Breast epithelium (tissue), 4 donors: Measurements from ENCODE around the gene DMRTA2. TPM values are rescaled to one million over a fixed set of nuclear protein-coding genes. Genes with fewer than 3 reads are reported as not detected.

Experiments
- DNase-seq, 2 donors: peaks; one replicate each; pipeline ENCODE4 v3.0.0-alpha.2; 2019; ENCODE audit warnings: low spot score in 2 of 2
- H3K27ac ChIP-seq, 2 donors: fragments of 200-600 bp; sonication (generic) in 1 of 2; one replicate each; pipeline ENCODE4 v1.5.1; 2016 to 2019; ENCODE audit warnings: mild to moderate bottlenecking in 1 of 2
- H3K27me3 ChIP-seq, 2 donors: fragments of 200-600 bp; sonication (generic) in 1 of 2; one replicate each; pipeline versions ENCODE4 v1.5.1 to v1.6.0; 2017 to 2019; ENCODE audit warnings: control low read depth in 1 of 2, mild to moderate bottlenecking in 1 of 2
- H3K36me3 ChIP-seq: fragments of 200-600 bp; one replicate; pipeline ENCODE4 v1.5.1; 2019
- H3K4me1 ChIP-seq, 2 donors: fragments of 200-600 bp; sonication (generic); one replicate each; pipeline ENCODE4 v1.5.1; 2016 to 2019; ENCODE audit warnings: control low read depth in 1 of 2
- H3K4me3 ChIP-seq, 3 donors: fragments of 200-600 bp; sonication (generic); 1 replicate in 2 of 3; 2 replicates in 1 of 3; pipeline ENCODE4 v1.5.1; 2016 to 2019; ENCODE audit warnings: mild to moderate bottlenecking in 3 of 3, moderate library complexity in 2 of 3
- H3K9me3 ChIP-seq, 2 donors: fragments of 200-600 bp; sonication (generic) in 1 of 2; one replicate each; pipeline ENCODE4 v1.5.1; 2016 to 2019; ENCODE audit warnings: control low read depth in 1 of 2
- CTCF ChIP-seq, 3 donors: fragments of 450-650 bp; IDR thresholded peaks; one replicate each; pipeline ENCODE4 v1.5.1; 2016 to 2017; ENCODE audit warnings: antibody characterized with exemption in 3 of 3, mild to moderate bottlenecking in 3 of 3, moderate library complexity in 3 of 3
- POLR2A ChIP-seq: fragments of 450-650 bp; IDR thresholded peaks from one replicate; pipeline ENCODE4 v1.6.1; 2016; ENCODE audit warnings: antibody characterized with exemption, mild to moderate bottlenecking, moderate library complexity
- POLR2AphosphoS5 ChIP-seq, 3 donors: sonication (generic); formaldehyde crosslinking; IDR thresholded peaks; one replicate each; pipeline ENCODE4 v1.6.1; 2017; ENCODE audit warnings: antibody characterized with exemption in 3 of 3
- intact Hi-C: fragments of 100-400 bp; cut with DNase I; formaldehyde crosslinking; loops from one replicate; pipeline ENCODE4 v1.15.1; 2023; ENCODE audit warnings: low total_unique reads
- total RNA-seq, 3 donors: library from RNA; depleted of rRNA; stranded (reverse); fragments of >200 nt; gene quantifications; one replicate each; pipeline ENCODE4 v1.1.0, GENCODE V29; 2016

DMRTA2 gene
- total RNA-seq, 3 donors from 2014 or later: 0.16 TPM; not detected in 2

- no peak for DNase-seq
- Histone ChIP-seq H3K4me1 (no peaks in the 10 kb centered on the region), H3K27ac (no peak overlapping the region), H3K36me3 (no peaks in the 10 kb centered on the region), H3K4me3 (no peak overlapping the region), H3K9me3 (no peaks in the 10 kb centered on the region), H3K27me3 (peaks cover 11 to 76% of the 10 kb centered on the region in 2 donors)
- TF ChIP-seq CTCF (IDR thresholded peaks at IDR 0.05) (no peak), POLR2A (no peak), POLR2AphosphoS5 (IDR thresholded peaks at IDR 0.05) (no peak)
- intact Hi-C loops: no loop called here
These were observed 7.8 kb downstream of the DMRTA2 start for GRCh38 chr1:50415235-50416149.

GRCh38 chr1:50414853-50415234, 8.4 kb downstream of the DMRTA2 start:
- intact Hi-C loops: no loop called here
- Histone ChIP-seq H3K4me3 (no peak overlapping the region), H3K9me3 (no peaks in the 10 kb centered on the region), H3K27me3 (peaks cover 11 to 69% of the 10 kb centered on the region in 2 donors), H3K36me3 (no peaks in the 10 kb centered on the region), H3K27ac (no peak overlapping the region), H3K4me1 (no peaks in the 10 kb centered on the region)
- no peak for DNase-seq
- TF ChIP-seq CTCF (IDR thresholded peaks at IDR 0.05): no peak
- TF ChIP-seq POLR2AphosphoS5 (IDR thresholded peaks at IDR 0.05): no peak
- TF ChIP-seq POLR2A: no peak

- H3K4me3 ChIP-seq: no peak overlapping the region
- no peaks in the 10 kb centered on the region for H3K36me3 ChIP-seq
- H3K4me1 ChIP-seq: no peaks in the 10 kb centered on the region
- intact Hi-C loops: no loop called here
- no peak overlapping the region for H3K27ac ChIP-seq
- peaks cover 7 to 52% of the 10 kb centered on the region in 2 donors for H3K27me3 ChIP-seq
- TF ChIP-seq POLR2A (no peak), CTCF (IDR thresholded peaks at IDR 0.05) (no peak), POLR2AphosphoS5 (IDR thresholded peaks at IDR 0.05) (no peak)
- DNase-seq: no peak
- no peaks in the 10 kb centered on the region for H3K9me3 ChIP-seq
These were observed 10.3 kb downstream of the DMRTA2 start for GRCh38 chr1:50412813-50413476.

- TF ChIP-seq POLR2A (no peak), CTCF (IDR thresholded peaks at IDR 0.05) (no peak), POLR2AphosphoS5 (IDR thresholded peaks at IDR 0.05) (no peak)
- H3K27me3 ChIP-seq: no peaks in the 10 kb centered on the region
- no peaks in the 10 kb centered on the region for H3K9me3 ChIP-seq
- H3K4me1 ChIP-seq: no peaks in the 10 kb centered on the region
- no peak overlapping the region for H3K27ac ChIP-seq
- no peaks in the 10 kb centered on the region for H3K36me3 ChIP-seq
- DNase-seq: no peak
- intact Hi-C loops: no loop called here
- no peak overlapping the region for H3K4me3 ChIP-seq
These were observed 17.4 kb downstream of the DMRTA2 start for GRCh38 chr1:50405814-50406213.
